H1 (cell line): ENCODE results near the gene RASD1. TPM values are rescaled to one million over a fixed set of nuclear protein-coding genes. Genes with fewer than 3 reads are reported as not detected.

Experiments used
- CBX8 ChIP-seq: fragments of 300-800, 300-1000 bp; sonication (generic); IDR thresholded peaks from 2 replicates; pipeline ENCODE4 v1.7.1; 2016; ENCODE audit warnings: low read depth, low read length, borderline replicate concordance
- CHD1 ChIP-seq: IDR thresholded peaks from 2 replicates; pipeline ENCODE4 v1.6.1; 2012; ENCODE audit warnings: low read depth, low read length, improper control_type of control experiment
- CREB1 ChIP-seq: IDR thresholded peaks from 2 replicates; pipeline ENCODE4 v1.6.1; 2012; ENCODE audit warnings: inconsistent platforms
- JUND ChIP-seq: IDR thresholded peaks from 2 replicates; pipeline ENCODE4 v1.6.1; 2011; ENCODE audit warnings: mild to moderate bottlenecking, improper control_type of control experiment, low read length
- MAX ChIP-seq: IDR thresholded peaks from 2 replicates; pipeline ENCODE4 v1.6.1; 2012; ENCODE audit warnings: inconsistent platforms
- POLR2A ChIP-seq, 2 experiments: IDR thresholded peaks; 1 replicate in 1 of 2; 2 replicates in 1 of 2; pipeline ENCODE4 v1.6.1; 2011; ENCODE audit warnings: low read depth in 2 of 2, low read length in 2 of 2, mild to moderate bottlenecking in 2 of 2; ENCODE audit errors: control extremely low read depth in 1 of 2
- TAF7 ChIP-seq: optimal IDR thresholded peaks from 2 replicates; pipeline ENCODE3; 2011; ENCODE audit warnings: low read depth, mild to moderate bottlenecking, inconsistent platforms, low read length, moderate library complexity, borderline replicate concordance
- polyA plus RNA-seq, 7 experiments: library from polyadenylated mRNA; depleted of rRNA in 3 of 7; stranded (reverse) in 5 of 7; unstranded in 2 of 7; fragments of >200 nt in 5 of 7; fragments of 200-250 nt in 2 of 7; gene quantifications; 1 replicate in 5 of 7; 2 replicates in 1 of 7; 4 replicates in 1 of 7; pipeline versions ENCODE4 v1.2.1 to v1.2.3, GENCODE V29; 2011 to 2013; ENCODE audit warnings: missing spikeins in 2 of 7, mixed read lengths in 2 of 7
- total RNA-seq: library from RNA; stranded (reverse); fragmentation: NEBNext Ultra II Directional; extraction: Animal tissue kit (Norgen Biotek cat#: 25700); gene quantifications from 2 replicates; pipeline ENCODE4 v1.2.1, GENCODE V29; 2021

RASD1 gene
- total and polyA plus RNA-seq, 2 of the 8 experiments (the other 6 are each of a cell fraction or from before 2014, with no cell fraction given): 2.3 to 2.6 TPM

DNA sequence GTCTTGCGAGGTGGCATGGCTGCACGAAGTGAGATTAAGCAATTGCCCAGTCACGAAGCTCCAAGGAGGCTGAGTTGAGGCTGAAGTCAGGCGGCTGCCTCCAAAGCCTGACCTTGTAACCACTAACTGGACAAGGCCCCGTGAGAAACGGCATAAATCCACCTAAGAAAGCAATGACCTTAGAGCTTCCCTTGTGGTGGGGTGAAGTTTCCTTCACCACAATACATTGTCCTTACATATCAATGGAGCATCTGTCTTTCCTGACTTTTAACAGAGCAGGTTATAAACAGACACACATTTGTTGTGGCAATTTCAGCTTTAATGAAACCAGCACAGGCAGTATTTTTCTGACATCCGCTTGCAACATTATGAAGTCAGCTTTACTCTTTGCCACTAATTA is 21.9 kb downstream of the RASD1 start (continued):
- TF ChIP-seq CBX8: no peak
- no peak for TF ChIP-seq POLR2A (IDR thresholded peaks at IDR 0.05; ENCODE audit: control extremely low read depth in 1 of 2, low read depth in 2 of 2, low read length in 2 of 2)
- TF ChIP-seq TAF7: no peak
- no peak for TF ChIP-seq MAX
- TF ChIP-seq CREB1: no peak
- TF ChIP-seq CHD1: no peak
- TF ChIP-seq JUND: no peak
